ENCODE results near the gene CLCN6. TPM values are rescaled to one million over a fixed set of nuclear protein-coding genes. Genes with fewer than 3 reads are reported as not detected.

CLCN6 gene
- total RNA-seq, 1 experiment from 2014 or later = 17.4 TPM

- no peak for TF ChIP-seq CTCF (IDR thresholded peaks at IDR 0.05; ENCODE audit: unreplicated experiment)
- H3K4me3 Mint-ChIP-seq (ENCODE audit: low read depth, unreplicated experiment) = no peak overlapping the region
- BruUV-seq (replicated peaks) = no TSS peak
- no peak overlapping the region for H3K27ac Mint-ChIP-seq (ENCODE audit: unreplicated experiment)
- CTCF ChIA-PET = no interaction called here
- peaks cover 19% of the 10 kb centered on the region for H3K36me3 Mint-ChIP-seq (ENCODE audit: insufficient read depth, unreplicated experiment)
- no peaks in the 10 kb centered on the region for H3K4me1 Mint-ChIP-seq (ENCODE audit: low read depth, unreplicated experiment)
- H3K27me3 Mint-ChIP-seq (ENCODE audit: unreplicated experiment) = peaks cover 35% of the 10 kb centered on the region
- H3K9me3 Mint-ChIP-seq (ENCODE audit: low read depth, unreplicated experiment) = no peaks in the 10 kb centered on the region
- intact Hi-C loops (cut with micrococcal nuclease; ENCODE audit: unreplicated experiment) = loop anchor here (5.0 kb wide), 1 partner anchor 41 kb away; no protein-coding TSS in a partner anchor
- no peak for DNase-seq
Measured at GRCh38 chr1:11851180-11851579, 45.2 kb downstream of the CLCN6 start.

GRCh38 chr1:11854519-11854918, 48.5 kb downstream of the CLCN6 start:
- intact Hi-C loops (cut with micrococcal nuclease; ENCODE audit: unreplicated experiment) = loop anchor here (5.0 kb wide), 1 partner anchor 38 kb away; no protein-coding TSS in a partner anchor
- peaks cover 7% of the 10 kb centered on the region for H3K36me3 Mint-ChIP-seq (ENCODE audit: insufficient read depth, unreplicated experiment)
- no peak for DNase-seq
- no peak for TF ChIP-seq CTCF (IDR thresholded peaks at IDR 0.05; ENCODE audit: unreplicated experiment)
- no peak overlapping the region for H3K4me3 Mint-ChIP-seq (ENCODE audit: low read depth, unreplicated experiment)
- peaks cover 55% of the 10 kb centered on the region for H3K27me3 Mint-ChIP-seq (ENCODE audit: unreplicated experiment)
- H3K27ac Mint-ChIP-seq (ENCODE audit: unreplicated experiment) = no peak overlapping the region
- no TSS peak for BruUV-seq (replicated peaks)
- no peaks in the 10 kb centered on the region for H3K4me1 Mint-ChIP-seq (ENCODE audit: low read depth, unreplicated experiment)
- no peaks in the 10 kb centered on the region for H3K9me3 Mint-ChIP-seq (ENCODE audit: low read depth, unreplicated experiment)
- CTCF ChIA-PET = interaction anchor here (0.7 kb wide), 1 partner anchor 683 kb away, joined by 3 read pairs; no protein-coding TSS in a partner anchor

- Mint-ChIP-seq H3K27me3 (ENCODE audit: unreplicated experiment) (peaks cover 64% of the 10 kb centered on the region), H3K4me3 (ENCODE audit: low read depth, unreplicated experiment) (no peak overlapping the region), H3K27ac (ENCODE audit: unreplicated experiment) (no peak overlapping the region), H3K4me1 (ENCODE audit: low read depth, unreplicated experiment) (no peaks in the 10 kb centered on the region), H3K36me3 (ENCODE audit: insufficient read depth, unreplicated experiment) (peaks cover 7% of the 10 kb centered on the region), H3K9me3 (ENCODE audit: low read depth, unreplicated experiment) (no peaks in the 10 kb centered on the region)
- no peak for TF ChIP-seq CTCF (IDR thresholded peaks at IDR 0.05; ENCODE audit: unreplicated experiment)
- BruUV-seq (replicated peaks) = no TSS peak
- intact Hi-C loops (cut with micrococcal nuclease; ENCODE audit: unreplicated experiment) = no loop called here
- DNase-seq = no peak
- CTCF ChIA-PET = no interaction called here
Measured at GRCh38 chr1:11855430-11855829, 49.4 kb downstream of the CLCN6 start.

- TF ChIP-seq CTCF (IDR thresholded peaks at IDR 0.05; ENCODE audit: unreplicated experiment) = no peak
- CTCF ChIA-PET = interaction anchor here (0.6 kb wide), 1 partner anchor 21 kb away, joined by 4 read pairs; no protein-coding TSS in a partner anchor
- no TSS peak for BruUV-seq (replicated peaks)
Measured at GRCh38 chr1:11856698-11857097, 50.7 kb downstream of the CLCN6 start.

More at GRCh38 chr1:11856698-11857097, 50.7 kb downstream of the CLCN6 start:
- Mint-ChIP-seq H3K4me3 (ENCODE audit: low read depth, unreplicated experiment) (no peak overlapping the region), H3K36me3 (ENCODE audit: insufficient read depth, unreplicated experiment) (peaks cover 7% of the 10 kb centered on the region), H3K27me3 (ENCODE audit: unreplicated experiment) (peaks cover 68% of the 10 kb centered on the region), H3K4me1 (ENCODE audit: low read depth, unreplicated experiment) (no peaks in the 10 kb centered on the region), H3K9me3 (ENCODE audit: low read depth, unreplicated experiment) (no peaks in the 10 kb centered on the region), H3K27ac (ENCODE audit: unreplicated experiment) (no peak overlapping the region)
- no peak for DNase-seq
- intact Hi-C loops (cut with micrococcal nuclease; ENCODE audit: unreplicated experiment) = no loop called here

Measured in Calu3 (cell line).